DMS153 treated with DMSO at 0.1 percent for 48 hours (cell line): ENCODE results near the gene HOATZ.

Experiments
- DNase-seq: peaks from one replicate; lab custom pipeline; 2025; ENCODE audit not compliant: unreplicated experiment; lab: John Stamatoyannopoulos, UW

Gene HOATZ

DNA sequence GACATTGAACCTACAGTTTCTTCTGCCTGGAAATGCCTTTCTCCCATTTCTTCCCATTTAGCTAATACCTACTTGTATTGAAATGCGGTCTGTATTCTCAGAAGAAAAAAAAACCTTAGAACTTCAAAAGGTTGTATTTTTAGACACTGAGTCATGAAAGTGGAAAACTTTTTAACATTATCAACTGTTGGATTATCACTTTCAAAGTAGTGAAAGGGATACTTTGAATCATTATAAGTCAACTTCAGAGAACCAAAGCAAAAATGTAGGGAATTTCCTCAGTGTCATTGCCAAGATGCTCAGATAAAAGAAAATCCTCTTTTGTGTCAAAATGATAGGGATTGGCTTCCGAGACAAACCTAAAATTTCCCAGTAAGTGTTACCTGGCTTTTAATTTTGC, 6.6 kb downstream of the HOATZ start:
- no peak for DNase-seq

- no peak for DNase-seq
Observed at GRCh38 chr11:111522426-111522825, 7.8 kb downstream of the HOATZ start.

DNA sequence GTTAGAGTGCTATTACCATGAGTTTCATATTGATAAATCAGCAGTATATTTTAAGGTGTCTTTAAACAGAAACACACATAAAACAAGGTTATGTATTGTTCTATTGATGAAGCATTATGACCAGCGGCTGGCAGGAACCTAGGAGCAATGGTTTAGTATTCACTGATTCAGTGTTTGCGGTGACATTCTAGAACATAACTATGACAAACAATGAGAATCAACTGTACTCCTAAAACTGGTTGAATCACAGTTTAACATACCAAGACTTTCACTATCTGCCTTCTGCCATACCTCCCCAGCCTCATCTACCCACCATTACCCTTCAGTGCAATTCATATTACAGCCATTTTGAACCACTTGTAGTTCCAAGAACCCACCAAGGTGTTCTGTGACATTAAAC, 8.8 kb downstream of the HOATZ start:
- no peak for DNase-seq

GRCh38 chr11:111524056-111524455, 9.5 kb downstream of the HOATZ start:
- no peak for DNase-seq

GRCh38 chr11:111525456-111525855, 10.9 kb downstream of the HOATZ start:
- no peak for DNase-seq

GRCh38 chr11:111526501-111526900, 11.9 kb downstream of the HOATZ start:
- no peak for DNase-seq

DNA sequence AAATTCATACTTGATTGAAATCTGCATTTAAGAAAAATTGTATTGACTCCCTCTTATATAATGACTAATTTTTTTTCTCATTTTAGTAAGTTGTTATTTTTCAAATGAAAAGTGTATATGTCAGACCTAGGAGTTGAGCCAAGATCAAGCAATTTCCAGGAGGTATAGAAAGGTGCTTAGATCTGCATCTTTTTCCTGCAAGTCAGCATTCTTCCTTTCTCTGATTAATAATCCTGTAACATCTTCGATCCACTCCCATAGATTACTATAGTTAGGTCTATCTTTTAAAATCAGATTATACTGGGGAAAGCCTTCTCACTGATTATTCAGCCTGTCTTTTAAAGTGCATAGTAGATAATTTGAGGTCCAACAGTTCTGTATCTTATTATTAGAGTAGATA, 12.7 kb downstream of the HOATZ start:
- no peak for DNase-seq

- no peak for DNase-seq
Observed at GRCh38 chr11:111528557-111528956, 14.0 kb downstream of the HOATZ start.

- no peak for DNase-seq
Observed at GRCh38 chr11:111530091-111530490, 15.5 kb downstream of the HOATZ start.

GRCh38 chr11:111531136-111531535, 16.6 kb downstream of the HOATZ start:
- no peak for DNase-seq

- no peak for DNase-seq
Observed at GRCh38 chr11:111531687-111532364, 17.2 kb downstream of the HOATZ start.

DNA sequence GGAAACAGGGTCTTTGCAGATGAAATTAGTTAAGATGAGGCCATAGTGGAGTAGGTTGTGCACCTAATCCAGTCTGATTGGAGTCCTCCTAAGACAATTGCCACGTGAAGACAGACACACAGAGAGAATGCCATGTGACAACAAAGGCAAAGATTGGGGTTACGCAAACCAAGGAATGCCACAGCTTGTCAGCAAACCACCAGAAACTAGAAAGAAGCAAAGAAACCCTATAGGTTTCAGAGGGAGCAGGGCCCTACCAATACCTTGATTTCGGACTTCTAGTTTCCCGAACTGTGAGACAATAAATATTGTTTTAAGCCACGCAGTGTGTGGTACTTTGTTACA, 17.8 kb downstream of the HOATZ start:
- DNase-seq = no peak

GRCh38 chr11:111535281-111535680, 20.7 kb downstream of the HOATZ start:
- DNase-seq = no peak

GRCh38 chr11:111537336-111537860, 22.8 kb downstream of the HOATZ start:
- DNase-seq = no peak

DNA sequence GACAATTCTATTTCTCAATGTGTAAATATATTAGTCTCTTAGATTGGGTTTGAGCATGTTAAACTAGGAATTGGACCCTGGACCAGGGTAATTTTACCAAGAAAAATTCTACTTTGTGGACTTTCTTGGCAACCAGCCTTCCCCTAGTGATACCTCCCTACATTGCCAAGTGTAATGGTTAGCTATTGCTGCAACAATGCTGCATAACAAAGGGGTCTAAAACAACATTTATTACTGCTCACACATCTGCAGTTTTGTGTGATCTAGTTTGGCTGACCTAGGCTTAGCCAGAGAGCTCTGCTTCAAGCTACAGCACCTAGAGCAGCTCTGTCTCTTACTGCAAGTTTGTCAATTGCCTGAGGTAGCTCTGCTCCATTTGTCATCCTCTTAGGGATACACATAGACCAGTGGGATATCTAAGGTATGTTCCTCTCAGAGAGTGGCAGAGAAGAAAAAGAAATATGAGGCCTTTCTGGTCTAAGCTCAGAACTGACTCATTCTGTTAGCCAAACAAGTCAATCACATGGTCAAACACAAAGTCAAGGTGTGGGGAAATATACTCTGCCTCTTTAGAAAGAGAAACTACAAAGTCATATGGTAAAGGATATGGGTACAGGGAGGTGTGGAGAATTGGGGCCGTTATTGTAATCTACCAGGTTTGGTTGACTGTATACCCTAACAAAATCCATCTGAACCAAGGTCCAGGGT, 24.0 kb downstream of the HOATZ start:
- no peak for DNase-seq

DNA sequence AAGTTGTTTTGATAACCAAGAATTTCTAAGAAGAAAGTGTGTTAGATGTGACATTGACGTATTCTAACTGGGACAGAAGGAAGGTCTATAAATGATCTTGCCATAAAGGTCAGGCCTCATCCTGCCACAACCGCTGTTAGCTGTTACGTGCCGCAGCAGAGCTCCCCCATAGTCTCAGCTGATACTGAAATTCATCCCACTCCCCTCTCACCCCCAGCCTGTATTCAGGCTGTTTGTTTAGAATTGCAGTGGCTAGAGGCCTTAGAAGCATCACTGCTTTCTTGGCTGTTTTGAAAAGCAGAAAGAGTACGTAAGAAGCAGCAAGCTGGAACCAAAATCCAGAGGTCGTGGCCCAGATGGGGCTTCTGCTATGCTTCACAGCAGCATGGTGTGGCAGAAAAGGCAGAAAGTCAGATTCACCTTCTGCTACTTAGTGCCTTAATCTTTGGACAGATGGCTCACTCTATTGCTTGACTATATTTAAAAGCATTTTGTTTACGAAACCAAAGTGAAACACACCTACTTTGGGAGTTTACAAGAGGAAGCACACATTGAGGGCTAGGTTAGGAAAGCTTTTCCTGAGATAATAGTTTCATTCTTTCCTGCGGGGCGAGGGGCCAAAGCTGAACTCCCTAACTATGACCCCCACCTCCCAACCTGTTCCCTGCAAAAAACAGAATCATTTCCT, 25.0 kb downstream of the HOATZ start:
- DNase-seq = no peak

GRCh38 chr11:111540114-111540936, 25.7 kb downstream of the HOATZ start, which contains the start of gene LAYN:
LAYN (plus strand) TSS chr11:111540720; CDS start chr11:111540844, 124 bp downstream.
- DNase-seq = no peak

GRCh38 chr11:111540937-111541253, 26.3 kb downstream of the HOATZ start:
- no peak for DNase-seq

- DNase-seq = no peak
Observed at GRCh38 chr11:111541254-111542061, 26.9 kb downstream of the HOATZ start.

DNA sequence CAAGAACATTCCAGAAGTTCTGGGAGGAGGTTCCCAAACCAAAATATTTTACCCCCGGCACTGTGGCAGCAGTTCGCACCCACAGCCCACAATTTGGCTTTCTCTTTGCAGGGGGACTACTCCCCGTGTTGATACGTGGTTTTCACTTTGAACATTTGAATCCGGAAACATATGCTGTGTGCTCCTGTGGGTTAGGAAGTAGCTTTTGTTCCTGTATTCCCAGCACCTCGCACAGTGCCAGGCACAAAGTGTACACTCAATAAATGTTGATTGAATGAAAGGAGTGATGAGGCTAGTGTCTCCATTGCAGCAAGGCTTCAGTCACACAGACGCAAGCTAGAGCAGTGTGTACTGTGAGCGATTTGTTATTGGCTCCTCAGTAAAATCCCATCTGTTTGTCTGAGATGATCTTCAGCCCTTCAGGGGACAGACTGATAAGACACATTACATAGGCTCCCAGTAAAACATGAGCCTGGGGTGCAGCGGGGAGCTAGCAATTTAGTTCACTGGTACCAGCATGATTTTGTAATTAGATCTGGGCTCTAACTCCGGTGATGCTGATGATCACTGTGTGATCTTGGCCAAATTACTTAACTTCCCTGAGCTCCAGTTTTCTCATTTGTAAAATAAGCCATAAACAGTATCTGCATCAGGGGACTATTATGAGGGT, 28.2 kb downstream of the HOATZ start:
- DNase-seq = no peak
